HEK293 (cell line): ENCODE results near the gene FLVCR1.

Experiments
- PBX3 ChIP-seq: sonication (generic); formaldehyde crosslinking; IDR thresholded peaks from 2 replicates; pipeline ENCODE4 v1.8.1; 2022; ENCODE audit warnings: mild to moderate bottlenecking, moderate library complexity, missing genetic modification reagents
- YY2 ChIP-seq: fragments of 450-650 bp; formaldehyde crosslinking; IDR thresholded peaks from 2 replicates; pipeline ENCODE4 v1.5.1; 2016; ENCODE audit warnings: missing biosample characterization, missing genetic modification characterization
- ZNF175 ChIP-seq: fragments of 450-650 bp; formaldehyde crosslinking; IDR thresholded peaks from 2 replicates; pipeline ENCODE4 v1.5.1; 2016; ENCODE audit warnings: missing biosample characterization, missing genetic modification characterization
- ZNF274 ChIP-seq, 2 experiments: fragments of 200-500 bp in 1 of 2; fragments of 450-650 bp in 1 of 2; sonication (Bioruptor generic) in 1 of 2; formaldehyde crosslinking in 1 of 2; IDR thresholded peaks; 2 replicates each; pipeline versions ENCODE4 v1.5.1 to v1.6.1; 2014 to 2016; ENCODE audit warnings: borderline replicate concordance in 1 of 2, inconsistent platforms in 1 of 2, low read length in 1 of 2, missing biosample characterization in 1 of 2, missing genetic modification characterization in 1 of 2
- ZNF585B ChIP-seq: fragments of 450-650 bp; formaldehyde crosslinking; IDR thresholded peaks from 2 replicates; pipeline ENCODE4 v1.5.1; 2016; ENCODE audit warnings: missing biosample characterization, missing genetic modification characterization
- ZNF701 ChIP-seq: fragments of 450-650 bp; formaldehyde crosslinking; IDR thresholded peaks from 2 replicates; pipeline ENCODE4 v1.5.1; 2016; ENCODE audit warnings: missing biosample characterization, missing genetic modification characterization
- TF ChIP-seq, protein P1 (sequence below): fragments of 450-650 bp; formaldehyde crosslinking; IDR thresholded peaks from 2 replicates; pipeline ENCODE4 v1.5.1; 2016; ENCODE audit warnings: missing biosample characterization, missing genetic modification characterization

GRCh38 chr1:212814537-212815334 is 43.3 kb upstream of the FLVCR1 start:
- TF ChIP-seq ZNF701 (tag by site-specific recombination) (no peak), ZNF175 (tag by site-specific recombination) (no peak), ZNF585B (tag by site-specific recombination) (no peak), PBX3 (CRISPR knock-in tag) (no peak), YY2 (no peak), ZNF274 (IDR thresholded peaks at IDR 0.05; ENCODE audit: low read length) (no peak), ZNF274 (tag by site-specific recombination; IDR thresholded peaks at IDR 0.05; ENCODE audit: borderline replicate concordance) (no peak)
- TF ChIP-seq, protein P1, sequence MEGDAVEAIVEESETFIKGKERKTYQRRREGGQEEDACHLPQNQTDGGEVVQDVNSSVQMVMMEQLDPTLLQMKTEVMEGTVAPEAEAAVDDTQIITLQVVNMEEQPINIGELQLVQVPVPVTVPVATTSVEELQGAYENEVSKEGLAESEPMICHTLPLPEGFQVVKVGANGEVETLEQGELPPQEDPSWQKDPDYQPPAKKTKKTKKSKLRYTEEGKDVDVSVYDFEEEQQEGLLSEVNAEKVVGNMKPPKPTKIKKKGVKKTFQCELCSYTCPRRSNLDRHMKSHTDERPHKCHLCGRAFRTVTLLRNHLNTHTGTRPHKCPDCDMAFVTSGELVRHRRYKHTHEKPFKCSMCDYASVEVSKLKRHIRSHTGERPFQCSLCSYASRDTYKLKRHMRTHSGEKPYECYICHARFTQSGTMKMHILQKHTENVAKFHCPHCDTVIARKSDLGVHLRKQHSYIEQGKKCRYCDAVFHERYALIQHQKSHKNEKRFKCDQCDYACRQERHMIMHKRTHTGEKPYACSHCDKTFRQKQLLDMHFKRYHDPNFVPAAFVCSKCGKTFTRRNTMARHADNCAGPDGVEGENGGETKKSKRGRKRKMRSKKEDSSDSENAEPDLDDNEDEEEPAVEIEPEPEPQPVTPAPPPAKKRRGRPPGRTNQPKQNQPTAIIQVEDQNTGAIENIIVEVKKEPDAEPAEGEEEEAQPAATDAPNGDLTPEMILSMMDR (tag by site-specific recombination): no peak
